ENCODE results near the gene ITGB8.

DNA sequence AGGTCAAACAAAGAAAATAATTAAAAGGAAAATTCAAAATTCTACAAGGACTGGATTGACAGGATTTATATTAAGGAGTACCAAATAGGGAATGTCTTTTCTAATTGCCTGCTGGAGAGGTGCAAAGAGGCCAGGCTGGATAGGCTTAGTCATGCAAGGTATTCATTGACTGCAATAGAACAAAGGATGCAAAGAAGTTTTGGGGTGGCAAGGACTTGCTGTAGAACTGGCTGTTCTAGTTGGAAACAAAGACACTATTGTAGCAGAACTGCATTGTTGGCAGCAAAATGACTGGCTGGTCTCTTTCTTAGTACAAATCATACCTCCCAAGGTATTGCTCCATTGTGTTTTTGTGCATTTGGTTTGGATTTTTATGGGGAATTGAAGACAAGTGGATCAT, 10.1 kb downstream of the ITGB8 start:
- TF ChIP-seq POLR2AphosphoS5 (IDR thresholded peaks at IDR 0.05) (no peak), CTCF (IDR thresholded peaks at IDR 0.05) (no peak), POLR2A (IDR thresholded peaks at IDR 0.05) (no peak)

All from upper lobe of left lung (tissue), 4 donors.